ENCODE measurements around the gene PDGFB.

DNA sequence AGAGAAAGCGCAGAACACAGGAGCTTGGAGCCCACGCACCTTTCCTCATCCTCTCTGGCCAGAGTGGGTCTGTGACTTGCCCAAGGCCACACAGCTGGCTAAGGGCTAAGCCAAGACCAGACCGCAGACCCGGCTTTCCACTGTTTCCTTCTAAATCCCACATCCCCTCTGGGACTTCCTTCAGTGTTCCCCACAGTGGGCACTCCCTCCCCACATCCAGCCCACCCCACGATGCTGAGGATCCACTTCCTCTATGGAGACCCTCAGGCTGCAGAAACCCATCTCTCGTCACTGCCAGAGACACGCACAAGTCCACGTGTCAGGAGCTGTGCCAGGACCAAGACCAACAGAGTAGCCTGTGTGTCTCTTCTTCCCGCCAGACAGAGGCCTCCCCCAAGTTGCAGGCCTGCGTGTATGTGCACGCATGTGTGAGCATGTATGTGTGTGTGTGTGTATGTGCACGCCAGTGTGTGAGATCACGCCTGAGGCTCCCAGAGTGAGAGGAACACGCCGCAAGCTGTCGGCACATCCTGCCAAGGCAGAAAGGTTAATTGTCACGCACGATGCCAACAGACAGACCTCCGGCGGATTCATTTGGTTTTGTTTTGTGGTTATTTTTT lies 21.6 kb downstream of the PDGFB start:
- no peak for TF ChIP-seq FOXK2 (IDR thresholded peaks at IDR 0.05)
- TF ChIP-seq BHLHE40 (IDR thresholded peaks at IDR 0.05; ENCODE audit: borderline replicate concordance), result no peak
- no peak for TF ChIP-seq SP1 (IDR thresholded peaks at IDR 0.05)
- TF ChIP-seq FOXM1 (IDR thresholded peaks at IDR 0.05; ENCODE audit: borderline replicate concordance), result no peak
- no peak for TF ChIP-seq HDGF (IDR thresholded peaks at IDR 0.05; ENCODE audit: borderline replicate concordance)
- TF ChIP-seq ZNF384 (IDR thresholded peaks at IDR 0.05), result no peak
- no peak for TF ChIP-seq NFRKB (IDR thresholded peaks at IDR 0.05)
- no peak for TF ChIP-seq SUZ12 (IDR thresholded peaks at IDR 0.05)
- TF ChIP-seq ARNT (IDR thresholded peaks at IDR 0.05), result no peak
- TF ChIP-seq ELF4 (IDR thresholded peaks at IDR 0.05), result no peak
- no peak for TF ChIP-seq PKNOX1 (IDR thresholded peaks at IDR 0.05)
- TF ChIP-seq TARDBP (IDR thresholded peaks at IDR 0.05), result no peak
